Left lung (tissue), 10 donors: ENCODE results near the gene GET4. TPM values are rescaled to one million over a fixed set of nuclear protein-coding genes. Genes with fewer than 3 reads are reported as not detected.

Experiments
- ATAC-seq: fragments of 200-7000 bp; cut with Tn5 transposase; one replicate; pipeline ENCODE4 v1.9.1; 2020; ENCODE audit warnings: moderate library complexity
- DNase-seq, 4 donors: peaks; one replicate each; pipeline ENCODE4 v3.0.0-alpha.2; 2013 to 2020
- H3K27ac ChIP-seq, 2 donors: fragments of 200-600 bp; sonication (generic) in 1 of 2; one replicate each; pipeline versions ENCODE4 v1.5.0 to v1.8.0; 2020 to 2021
- H3K27me3 ChIP-seq, 2 donors: fragments of 200-600 bp; sonication (generic) in 1 of 2; one replicate each; pipeline versions ENCODE4 v1.5.0 to v1.8.0; 2020 to 2021
- H3K36me3 ChIP-seq, 2 donors: fragments of 200-600 bp; sonication (generic) in 1 of 2; one replicate each; pipeline versions ENCODE4 v1.5.0 to v1.8.0; 2020 to 2021
- H3K4me1 ChIP-seq, 2 donors: fragments of 200-600 bp; one replicate each; pipeline ENCODE4 v1.8.0; 2021
- H3K4me3 ChIP-seq, 2 donors: fragments of 200-600 bp; sonication (generic) in 1 of 2; one replicate each; pipeline versions ENCODE4 v1.5.0 to v1.8.0; 2020 to 2021; ENCODE audit warnings: mild to moderate bottlenecking in 1 of 2
- H3K9me3 ChIP-seq, 2 donors: fragments of 200-600 bp; sonication (generic) in 1 of 2; one replicate each; pipeline versions ENCODE4 v1.5.0 to v1.8.0; 2020 to 2021
- intact Hi-C, 2 donors: fragments of 100-400 bp; cut with DNase I; formaldehyde crosslinking; loops; one replicate each; pipeline versions ENCODE4 v1.11.2 to v1.14.2; 2022
- polyA plus RNA-seq, 6 donors: library from polyadenylated mRNA; unstranded; fragments of 120-200 nt; gene quantifications; one replicate each; pipeline ENCODE4 v1.2.1, GENCODE V29; 2013; ENCODE audit not compliant: insufficient read length in 6 of 6
- total RNA-seq, 2 donors: library from RNA; stranded (reverse); fragmentation: NEBNext Ultra II Directional; extraction: Animal tissue kit (Norgen Biotek cat#: 25700); gene quantifications; one replicate each; pipeline ENCODE4 v1.2.1, GENCODE V29; 2021
- TF ChIP-seq, protein P1 (sequence below), 2 donors: fragments of 200-600 bp; sonication (generic) in 1 of 2; IDR thresholded peaks; one replicate each; pipeline versions ENCODE4 v1.5.0 to v1.8.0; 2021; ENCODE audit warnings: antibody characterized with exemption in 2 of 2
- donor health status: DM: no; HTN: yes; CAD: no.
- donor health status: DM: no; HTN: no; CAD: no.

Gene GET4
- total and polyA plus RNA-seq, 8 donors, result 25.0 to 39.0 (median 31.1) TPM

DNA sequence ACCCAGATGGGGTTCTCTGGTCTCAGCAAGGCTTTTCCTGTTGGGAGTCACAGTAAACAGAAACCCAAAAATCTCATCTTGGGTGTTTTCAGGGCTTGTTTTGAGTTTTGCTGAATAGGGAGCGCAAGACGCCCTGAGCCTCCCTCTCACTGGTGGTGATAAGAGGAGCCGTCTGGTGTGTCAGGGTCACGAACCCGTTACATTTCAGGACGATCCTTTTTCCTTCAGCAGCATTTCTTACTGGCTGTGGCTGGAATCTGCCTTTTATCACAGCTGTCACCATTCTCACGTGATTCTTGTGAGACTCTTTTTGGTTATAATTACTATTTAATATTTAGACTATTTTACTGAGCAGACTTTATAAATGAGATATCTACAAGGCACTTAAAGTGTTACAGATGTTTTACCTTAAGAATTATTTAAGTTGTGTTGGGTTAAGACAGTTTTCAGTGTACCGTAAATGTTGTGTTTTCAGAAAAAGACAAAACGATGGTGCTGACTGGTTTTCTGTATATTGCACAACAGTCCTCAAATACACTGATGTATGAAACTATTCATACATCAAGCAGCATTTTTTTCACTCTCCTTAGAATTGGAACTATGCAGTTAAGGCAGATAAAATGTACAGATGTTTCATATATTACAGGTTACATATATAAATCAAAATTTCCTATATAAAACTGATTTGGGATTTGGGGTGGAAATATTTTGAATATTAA, 2.2 kb upstream of the GET4 start:
- H3K27ac ChIP-seq, result peak overlapping the region; percentile 65 to 78
- no peaks in the 10 kb centered on the region for H3K9me3 ChIP-seq
- peaks cover 0 to 44% of the 10 kb centered on the region in 2 donors for H3K36me3 ChIP-seq
- intact Hi-C loops, result loop anchor here in 1 of 2 donors (5.0 kb wide), 1 partner anchor 87 kb away; no protein-coding TSS in a partner anchor
- peak in 1 of 4 donors; percentile 3 for DNase-seq
- TF ChIP-seq, protein P1, sequence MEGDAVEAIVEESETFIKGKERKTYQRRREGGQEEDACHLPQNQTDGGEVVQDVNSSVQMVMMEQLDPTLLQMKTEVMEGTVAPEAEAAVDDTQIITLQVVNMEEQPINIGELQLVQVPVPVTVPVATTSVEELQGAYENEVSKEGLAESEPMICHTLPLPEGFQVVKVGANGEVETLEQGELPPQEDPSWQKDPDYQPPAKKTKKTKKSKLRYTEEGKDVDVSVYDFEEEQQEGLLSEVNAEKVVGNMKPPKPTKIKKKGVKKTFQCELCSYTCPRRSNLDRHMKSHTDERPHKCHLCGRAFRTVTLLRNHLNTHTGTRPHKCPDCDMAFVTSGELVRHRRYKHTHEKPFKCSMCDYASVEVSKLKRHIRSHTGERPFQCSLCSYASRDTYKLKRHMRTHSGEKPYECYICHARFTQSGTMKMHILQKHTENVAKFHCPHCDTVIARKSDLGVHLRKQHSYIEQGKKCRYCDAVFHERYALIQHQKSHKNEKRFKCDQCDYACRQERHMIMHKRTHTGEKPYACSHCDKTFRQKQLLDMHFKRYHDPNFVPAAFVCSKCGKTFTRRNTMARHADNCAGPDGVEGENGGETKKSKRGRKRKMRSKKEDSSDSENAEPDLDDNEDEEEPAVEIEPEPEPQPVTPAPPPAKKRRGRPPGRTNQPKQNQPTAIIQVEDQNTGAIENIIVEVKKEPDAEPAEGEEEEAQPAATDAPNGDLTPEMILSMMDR (IDR thresholded peaks at IDR 0.05), result no peak
- no peak overlapping the region for H3K4me3 ChIP-seq
- no peak for ATAC-seq
- no peaks in the 10 kb centered on the region for H3K27me3 ChIP-seq
- H3K4me1 ChIP-seq, result peaks cover 12 to 46% of the 10 kb centered on the region in 2 donors

DNA sequence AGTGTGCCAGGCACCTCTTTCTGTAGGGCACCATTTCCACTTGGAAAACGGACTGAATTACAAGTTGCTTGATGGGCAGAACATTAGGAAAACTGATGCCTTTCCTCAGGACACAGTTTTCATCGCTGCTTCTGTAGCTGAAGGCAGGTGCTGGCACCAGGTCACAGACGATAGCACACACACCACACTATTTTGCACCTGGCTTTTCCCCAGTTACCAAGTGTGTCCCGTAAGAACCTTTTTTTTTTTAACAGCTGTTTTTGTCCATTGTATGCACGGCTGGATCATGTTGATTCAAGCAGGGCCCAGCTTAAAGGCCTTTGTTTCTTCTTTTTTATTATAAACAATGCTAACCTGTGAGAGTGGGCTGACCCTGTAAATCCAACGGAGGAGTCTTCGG, 1.3 kb upstream of the GET4 start:
- TF ChIP-seq, protein P1 (IDR thresholded peaks at IDR 0.05), result no peak
- H3K36me3 ChIP-seq, result peaks cover 0 to 38% of the 10 kb centered on the region in 2 donors
- no peaks in the 10 kb centered on the region for H3K9me3 ChIP-seq
- DNase-seq, result no peak
- intact Hi-C loops, result no loop called here
- no peaks in the 10 kb centered on the region for H3K27me3 ChIP-seq
- H3K4me3 ChIP-seq, result no peak overlapping the region
- no peak for ATAC-seq
- peak overlapping the region; percentile 78 to 79 for H3K27ac ChIP-seq
- H3K4me1 ChIP-seq, result peaks cover 12 to 50% of the 10 kb centered on the region in 2 donors

DNA sequence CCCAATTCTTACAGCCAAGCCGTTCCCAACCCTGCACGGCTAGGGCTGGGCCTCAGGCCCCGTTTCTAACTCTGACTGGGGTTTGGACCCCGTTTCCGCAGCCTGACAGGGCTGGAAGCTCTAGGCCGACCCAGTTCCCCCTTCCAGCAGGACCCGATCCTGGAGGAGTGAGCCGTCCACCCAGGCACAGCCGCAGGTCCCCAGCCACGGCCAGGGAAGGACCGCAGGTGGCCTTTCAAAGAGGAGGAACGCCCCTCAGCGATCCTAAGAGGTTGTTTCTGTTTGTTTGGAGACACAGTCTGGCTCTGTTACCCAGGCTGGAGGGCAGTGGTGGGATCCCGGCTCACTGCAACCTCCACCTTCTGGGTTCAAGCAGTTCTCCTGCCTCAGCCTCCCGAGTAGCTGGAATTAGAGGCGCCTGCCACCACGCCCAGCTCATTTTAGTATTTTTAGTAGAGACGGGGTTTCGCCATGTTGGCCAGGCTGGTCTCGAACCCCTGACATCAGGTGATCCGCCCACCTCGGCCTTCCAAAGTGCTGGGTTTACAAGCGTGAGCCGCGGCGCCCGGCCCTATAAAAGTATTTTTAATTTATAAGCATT, 778 bp upstream of the GET4 start:
- H3K4me1 ChIP-seq, result peaks cover 12 to 50% of the 10 kb centered on the region in 2 donors

DNA sequence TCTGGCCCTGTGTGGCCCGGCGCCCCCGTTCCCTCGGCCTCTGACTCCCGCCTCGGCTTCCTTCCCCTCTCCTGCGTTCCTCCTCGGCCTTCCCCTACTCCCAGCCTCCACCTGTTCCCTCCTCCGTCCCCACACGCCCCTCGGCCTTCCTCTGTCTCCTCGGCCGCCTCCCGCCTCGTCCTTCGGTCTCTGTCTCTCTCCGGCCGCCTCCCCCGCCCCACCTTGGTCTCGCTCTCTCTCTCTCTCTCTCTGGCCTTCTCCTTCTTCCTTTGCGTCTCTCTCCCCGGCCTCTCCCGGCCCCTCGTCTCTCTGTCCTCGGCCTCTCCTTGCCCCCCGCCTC, 588 bp downstream of the GET4 start:
- peaks cover 12 to 51% of the 10 kb centered on the region in 2 donors for H3K4me1 ChIP-seq
- peak overlapping the region; percentile 78 to 85 for H3K4me3 ChIP-seq
- intact Hi-C loops, result no loop called here
- H3K36me3 ChIP-seq, result peaks cover 0 to 21% of the 10 kb centered on the region in 2 donors
- TF ChIP-seq, protein P1 (IDR thresholded peaks at IDR 0.05), result no peak
- peak overlapping the region; percentile 65 to 78 for H3K27ac ChIP-seq
- H3K9me3 ChIP-seq, result no peaks in the 10 kb centered on the region
- DNase-seq (peak in 1 of 4 donors; percentile 58), ATAC-seq (peak; percentile 12)
- H3K27me3 ChIP-seq, result no peaks in the 10 kb centered on the region

More for the DNA sequence above, 778 bp upstream of the GET4 start:
- H3K27ac ChIP-seq, result peak overlapping the region; percentile 78 to 79
- DNase-seq, result peak in 2 of 4 donors; percentile 53 to 83
- peaks cover 0 to 32% of the 10 kb centered on the region in 2 donors for H3K36me3 ChIP-seq
- H3K4me3 ChIP-seq, result peak overlapping the region; percentile 15 to 85
- H3K9me3 ChIP-seq, result no peaks in the 10 kb centered on the region
- ATAC-seq, result no peak
- intact Hi-C loops, result no loop called here
- H3K27me3 ChIP-seq, result no peaks in the 10 kb centered on the region
- TF ChIP-seq, protein P1 (IDR thresholded peaks at IDR 0.05), result no peak
